ENCODE measurements around the gene TNFAIP8. TPM values are rescaled to one million over a fixed set of nuclear protein-coding genes. Genes with fewer than 3 reads are reported as not detected.

The TNFAIP8 gene
- total RNA-seq, 4 donors from 2014 or later = 2.0 to 42.7 (median 15.5) TPM

- Histone ChIP-seq H3K4me3 (no peak overlapping the region), H3K27me3 (no peaks in the 10 kb centered on the region), H3K4me1 (no peaks in the 10 kb centered on the region), H3K9me3 (no peaks in the 10 kb centered on the region), H3K36me3 (no peaks in the 10 kb centered on the region), H3K27ac (no peak overlapping the region)
- TF ChIP-seq POLR2A (IDR thresholded peaks at IDR 0.05) = no peak
- TF ChIP-seq CTCF (IDR thresholded peaks at IDR 0.05) = no peak
- DNase-seq = no peak
- intact Hi-C loops (cut with DNase I; ENCODE audit: low total_unique reads) = loop anchor here (10.0 kb wide), 1 partner anchor 141 kb away; no protein-coding TSS in a partner anchor
Observed at GRCh38 chr5:119405419-119405818, 49.6 kb downstream of the TNFAIP8 start.

GRCh38 chr5:119406551-119407110, 50.8 kb downstream of the TNFAIP8 start:
- Histone ChIP-seq H3K4me1 (no peaks in the 10 kb centered on the region), H3K4me3 (no peak overlapping the region), H3K27me3 (no peaks in the 10 kb centered on the region), H3K36me3 (no peaks in the 10 kb centered on the region), H3K27ac (no peak overlapping the region), H3K9me3 (no peaks in the 10 kb centered on the region)
- no peak for DNase-seq
- intact Hi-C loops (cut with DNase I; ENCODE audit: low total_unique reads) = loop anchor here (10.0 kb wide), 1 partner anchor 142 kb away; no protein-coding TSS in a partner anchor
- TF ChIP-seq CTCF (IDR thresholded peaks at IDR 0.05) = no peak
- TF ChIP-seq POLR2A (IDR thresholded peaks at IDR 0.05) = no peak

GRCh38 chr5:119409235-119409815, 53.5 kb downstream of the TNFAIP8 start:
- DNase-seq = no peak
- H3K36me3 ChIP-seq = no peaks in the 10 kb centered on the region
- no peak overlapping the region for H3K27ac ChIP-seq
- H3K9me3 ChIP-seq = no peaks in the 10 kb centered on the region
- no peak overlapping the region for H3K4me3 ChIP-seq
- H3K27me3 ChIP-seq = no peaks in the 10 kb centered on the region
- TF ChIP-seq CTCF (IDR thresholded peaks at IDR 0.05) (no peak), POLR2A (IDR thresholded peaks at IDR 0.05) (no peak)
- no peaks in the 10 kb centered on the region for H3K4me1 ChIP-seq
- intact Hi-C loops (cut with DNase I; ENCODE audit: low total_unique reads) = loop anchor here (10.0 kb wide), 1 partner anchor 145 kb away; no protein-coding TSS in a partner anchor

DNA sequence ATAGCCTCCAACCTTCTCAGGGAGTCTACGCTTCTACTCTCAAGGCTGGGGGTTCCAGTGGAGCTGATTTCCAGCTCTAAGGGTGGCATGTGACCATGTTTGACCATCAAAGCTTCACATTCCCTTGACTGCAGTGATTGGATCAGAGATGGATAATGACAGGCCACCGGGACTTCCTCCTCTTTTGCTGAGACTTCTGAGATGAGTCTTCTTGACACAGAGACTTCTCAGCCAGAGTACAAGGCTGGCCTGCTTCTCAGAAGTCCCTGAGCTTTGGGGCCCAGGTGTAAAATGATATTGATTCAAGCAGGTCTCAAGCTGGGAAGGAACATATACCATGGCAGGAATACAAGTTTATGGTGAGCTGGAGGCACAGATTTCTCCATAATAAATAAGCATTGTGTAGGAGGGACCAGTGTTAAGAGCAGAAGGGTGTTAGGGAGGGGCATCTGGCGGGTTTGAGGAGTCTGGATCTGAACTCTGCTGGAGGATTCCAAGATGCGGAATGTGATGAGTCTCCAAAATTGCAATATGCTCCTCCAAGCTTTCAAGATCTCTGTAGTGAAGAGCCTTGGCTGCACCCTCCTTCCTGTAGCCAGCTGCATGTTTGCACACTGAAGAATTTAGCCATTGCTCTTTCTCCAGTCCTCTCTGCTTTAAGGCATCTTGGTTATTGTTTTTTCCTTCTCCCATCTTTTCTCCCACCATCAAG, 54.8 kb downstream of the TNFAIP8 start:
- intact Hi-C loops (cut with DNase I; ENCODE audit: low total_unique reads) = loop anchor here (10.0 kb wide), 1 partner anchor 426 kb away; the partner anchor contains the start of gene DTWD2
- TF ChIP-seq CTCF (IDR thresholded peaks at IDR 0.05) = no peak
- TF ChIP-seq POLR2A (IDR thresholded peaks at IDR 0.05) = no peak

More for the DNA sequence above, 54.8 kb downstream of the TNFAIP8 start:
- Histone ChIP-seq H3K4me1 (no peaks in the 10 kb centered on the region), H3K36me3 (no peaks in the 10 kb centered on the region), H3K27ac (no peak overlapping the region), H3K9me3 (no peaks in the 10 kb centered on the region), H3K27me3 (no peaks in the 10 kb centered on the region), H3K4me3 (no peak overlapping the region)
- no peak for DNase-seq

All from uterus (tissue), 4 donors.